CD4-positive, alpha-beta T cell treated with Interleukin-12 subunit alpha and Interleukin-12 subunit beta, for 1 hour (primary cell): ENCODE results near the gene ZNF385B.
"Not testable (repeated sequence)": the region's sequence is repeated elsewhere in the genome, so short reads cannot be mapped to it uniquely, and the experiment has no call there.

ENCODE experiments used
- DNase-seq: peaks from one replicate; pipeline ENCODE4 v3.0.0-alpha.2; 2020

ZNF385B gene

DNA sequence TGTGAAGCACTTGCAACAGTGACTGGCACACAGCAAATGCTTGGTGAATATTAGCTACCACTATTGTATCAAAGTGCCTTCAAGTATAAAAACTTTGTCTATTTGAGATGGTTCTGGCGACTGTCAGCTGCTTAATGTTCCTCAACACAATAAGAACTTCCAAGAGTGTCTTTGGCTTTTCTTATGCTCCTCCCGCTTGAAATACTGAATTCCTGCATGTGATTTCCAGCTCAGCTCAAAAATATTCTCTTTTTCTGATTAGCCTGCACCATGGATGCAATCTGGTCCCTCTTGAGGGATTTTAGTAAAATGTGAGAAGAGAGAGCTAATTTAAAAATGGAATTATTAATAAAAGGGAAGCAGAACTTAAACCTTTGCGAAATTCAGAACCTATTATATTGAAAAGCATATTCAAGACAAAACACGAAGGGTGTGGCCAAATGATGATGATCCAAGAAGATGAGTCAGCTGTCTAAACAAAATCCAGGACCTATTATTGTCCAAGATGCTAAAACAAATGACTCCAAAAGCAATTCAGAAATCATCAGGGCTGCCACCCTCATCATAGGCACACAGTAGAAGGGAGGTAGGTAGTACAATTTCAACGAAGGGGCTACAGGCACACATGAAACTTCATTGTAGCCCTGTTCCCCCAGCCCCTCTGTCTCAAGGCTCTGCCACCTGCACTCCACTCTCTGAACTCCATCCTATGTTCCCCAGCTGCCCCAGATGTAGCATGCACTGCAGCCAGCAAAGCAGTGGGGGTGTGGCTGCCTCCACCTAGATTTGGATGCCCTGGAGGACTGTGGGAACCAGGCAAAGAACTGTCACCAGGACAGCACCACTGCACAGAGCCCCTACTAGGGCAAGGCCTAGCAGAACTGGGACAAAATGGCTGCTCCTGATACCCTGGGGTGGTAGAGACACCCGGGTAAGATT is 190.1 kb downstream of the ZNF385B start:
- DNase-seq: no peak

DNA sequence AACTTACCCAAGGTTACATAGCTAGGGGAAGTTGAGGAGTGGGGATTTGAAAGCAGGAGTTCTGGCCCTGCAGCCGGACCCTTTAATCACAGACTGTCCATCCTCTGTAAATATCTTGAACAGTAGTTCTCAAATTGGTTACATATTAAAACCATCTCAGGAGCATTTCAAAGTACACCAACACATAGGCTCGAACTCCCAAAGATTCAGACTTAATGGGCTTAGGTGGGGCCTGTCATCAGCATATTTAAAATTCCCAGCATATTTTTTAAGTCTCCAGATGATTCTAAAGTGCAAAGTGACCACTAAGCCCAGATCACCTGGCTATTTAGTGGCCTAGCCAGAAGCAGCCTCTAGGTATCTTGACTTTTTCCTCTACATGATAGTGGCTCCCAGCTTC is 192.2 kb downstream of the ZNF385B start:
- DNase-seq: no peak

- no peak for DNase-seq
Observed at GRCh38 chr2:179664972-179665812, 196.2 kb downstream of the ZNF385B start.

GRCh38 chr2:179661986-179662385 is 199.4 kb downstream of the ZNF385B start:
- DNase-seq: no peak

DNA sequence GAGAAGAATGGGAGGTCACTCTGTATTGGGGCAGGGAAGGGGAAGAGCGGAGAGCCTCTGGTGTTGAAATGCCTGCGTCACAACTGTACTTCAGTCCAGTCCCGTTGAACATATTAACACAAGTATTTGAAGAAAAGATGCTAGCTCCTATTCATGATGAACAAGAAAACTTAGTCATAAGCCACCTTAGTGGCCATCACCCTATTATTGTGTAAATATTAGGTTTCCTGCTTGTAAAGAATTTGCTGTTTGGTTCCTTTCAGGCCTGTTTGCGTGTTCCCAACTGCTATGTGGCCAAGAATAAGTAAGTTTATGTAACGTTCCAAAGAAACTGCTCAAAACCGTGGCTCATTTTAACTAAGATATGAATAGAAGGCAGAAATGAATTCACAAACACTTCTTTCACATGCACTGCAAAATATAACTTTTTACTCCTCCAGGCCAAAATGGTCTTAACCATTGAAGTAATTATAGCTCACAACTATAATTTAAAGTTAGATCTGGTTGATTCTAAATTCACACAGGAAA is 204.3 kb downstream of the ZNF385B start:
- no peak for DNase-seq

DNA sequence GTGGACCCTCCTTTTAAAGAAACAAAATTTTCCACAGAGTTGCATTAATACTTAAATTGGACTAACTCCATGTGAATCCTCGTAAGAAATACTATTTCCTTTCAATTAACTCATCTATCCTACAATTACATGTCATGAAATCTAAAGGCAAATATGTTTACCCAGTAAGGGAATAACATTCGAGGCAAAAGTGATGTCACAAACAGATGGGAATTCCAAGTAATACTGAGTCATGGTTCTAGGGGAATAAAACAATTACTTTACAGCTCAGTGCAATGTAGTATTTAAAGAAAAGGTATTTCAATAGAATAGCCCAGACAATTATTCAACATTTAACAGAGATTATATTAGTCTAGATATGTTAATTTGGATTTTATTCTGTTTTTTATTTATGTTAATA is 205.8 kb downstream of the ZNF385B start:
- no peak for DNase-seq

GRCh38 chr2:179654806-179655205 is 206.6 kb downstream of the ZNF385B start:
- no peak for DNase-seq

GRCh38 chr2:179652296-179652695 is 209.1 kb downstream of the ZNF385B start:
- no peak for DNase-seq

DNA sequence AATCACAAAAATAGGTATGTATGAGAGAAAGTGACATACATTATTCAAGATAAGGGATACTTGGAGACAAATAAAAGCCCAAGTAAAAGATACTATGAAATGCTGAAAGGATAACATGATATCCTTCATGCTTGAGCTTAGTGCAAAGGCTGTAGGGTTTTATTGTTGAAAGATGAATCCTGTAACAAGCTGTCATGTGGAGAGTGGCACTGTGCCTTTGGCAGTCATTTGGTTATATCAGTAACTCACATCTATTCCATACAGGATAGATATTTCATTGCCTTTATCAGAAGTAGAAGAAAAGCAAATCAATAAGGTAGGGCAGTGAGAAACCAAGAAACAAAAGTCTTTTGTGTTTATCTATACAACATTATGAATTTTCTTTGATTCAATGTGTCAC is 211.0 kb downstream of the ZNF385B start:
- DNase-seq: no peak

DNA sequence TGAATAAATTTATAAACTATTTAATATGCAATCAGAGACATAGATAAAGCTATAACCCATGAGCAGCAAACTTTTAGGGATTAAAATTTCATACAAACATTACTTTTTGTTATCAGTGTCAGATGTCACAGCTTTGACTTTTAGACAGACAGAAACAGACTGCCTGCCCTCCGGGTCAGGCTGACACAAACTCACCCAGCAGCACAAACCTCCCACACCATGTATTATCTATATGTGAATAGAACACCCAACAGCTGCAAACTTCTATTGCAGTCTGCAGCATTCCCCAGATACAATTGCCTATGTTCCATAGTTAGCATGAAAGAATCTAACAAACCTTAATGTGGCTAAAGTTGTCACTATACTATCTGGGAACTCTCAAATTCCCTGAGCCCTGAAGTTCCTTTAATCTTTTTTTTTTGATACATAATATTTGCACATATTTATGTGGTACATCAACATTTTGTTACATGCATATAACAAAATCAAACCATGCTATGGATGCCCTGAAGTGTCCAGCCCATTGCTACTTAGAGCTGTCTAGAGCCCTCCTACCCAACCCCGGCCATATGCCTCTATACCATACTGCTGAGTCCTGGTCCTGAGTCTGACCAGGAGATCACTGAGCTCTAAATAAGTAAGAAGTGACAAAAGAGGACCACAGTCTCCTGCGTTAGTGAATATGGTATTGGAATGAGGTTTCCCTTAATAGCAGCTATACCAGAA is 214.4 kb downstream of the ZNF385B start:
- DNase-seq: no peak

GRCh38 chr2:179646173-179646769 is 215.1 kb downstream of the ZNF385B start:
- DNase-seq: no peak

DNA sequence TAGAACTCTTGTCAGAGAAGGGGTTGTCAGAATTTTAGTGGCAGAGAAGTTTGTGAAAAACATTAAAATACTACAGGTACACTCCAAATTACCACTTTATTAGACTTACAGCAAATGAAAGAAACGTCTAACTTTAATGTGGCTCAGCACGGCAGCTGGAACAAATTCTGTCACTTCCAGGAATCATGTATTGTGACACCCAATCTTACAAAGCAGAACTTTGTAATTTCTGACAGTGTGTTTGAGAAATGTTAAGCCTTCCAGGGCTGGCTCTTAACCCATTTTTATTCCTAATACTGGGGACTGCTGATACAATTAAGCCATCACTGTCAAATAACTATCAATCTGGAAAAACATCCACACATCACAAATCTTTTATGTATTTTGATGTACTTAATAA is 216.4 kb downstream of the ZNF385B start:
- DNase-seq: no peak

GRCh38 chr2:179642462-179642861 is 218.9 kb downstream of the ZNF385B start:
- no peak for DNase-seq

DNA sequence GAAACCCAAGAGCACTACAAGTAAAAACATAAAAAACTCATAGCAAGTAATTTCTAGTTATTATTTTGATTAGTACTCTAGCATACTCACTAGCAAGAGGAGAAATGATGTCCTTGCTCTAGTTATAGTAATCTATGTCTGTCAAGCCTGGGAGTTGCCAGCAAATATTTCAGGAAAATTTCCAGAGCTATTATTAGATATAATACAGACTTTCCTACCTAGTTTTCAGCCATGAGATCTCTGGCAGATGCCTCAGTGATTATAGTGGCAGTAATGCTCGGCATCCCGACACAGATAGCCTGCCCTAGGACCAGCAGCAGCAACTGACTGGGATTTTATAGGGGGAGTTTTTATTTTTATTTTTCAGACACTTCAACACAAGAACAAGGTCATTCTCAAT is 224.4 kb downstream of the ZNF385B start:
- no peak for DNase-seq

- no peak for DNase-seq
Observed at GRCh38 chr2:179636100-179636980, 225.1 kb downstream of the ZNF385B start.

GRCh38 chr2:179631769-179632385 is 229.5 kb downstream of the ZNF385B start:
- DNase-seq: not testable (repeated sequence)

GRCh38 chr2:179629776-179630175 is 231.6 kb downstream of the ZNF385B start:
- not testable (repeated sequence) for DNase-seq

DNA sequence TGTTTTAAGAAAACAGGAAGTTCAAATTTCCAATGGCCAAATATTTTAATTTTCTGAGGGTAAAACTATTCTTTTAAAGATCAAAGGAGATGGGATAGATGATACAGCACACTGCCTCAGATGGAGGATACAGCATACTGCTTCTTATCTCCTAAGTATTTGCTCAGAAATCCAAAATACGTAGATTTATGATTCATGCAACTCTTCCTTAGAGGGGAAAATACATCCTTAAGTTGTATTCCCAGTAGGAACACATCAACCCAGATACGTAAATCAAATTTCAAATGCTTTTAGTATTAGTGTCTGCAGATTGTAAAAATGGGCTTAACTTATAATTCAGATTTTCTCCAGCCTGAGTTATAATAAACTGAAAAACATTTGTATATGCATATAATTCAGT is 235.2 kb downstream of the ZNF385B start:
- no peak for DNase-seq

DNA sequence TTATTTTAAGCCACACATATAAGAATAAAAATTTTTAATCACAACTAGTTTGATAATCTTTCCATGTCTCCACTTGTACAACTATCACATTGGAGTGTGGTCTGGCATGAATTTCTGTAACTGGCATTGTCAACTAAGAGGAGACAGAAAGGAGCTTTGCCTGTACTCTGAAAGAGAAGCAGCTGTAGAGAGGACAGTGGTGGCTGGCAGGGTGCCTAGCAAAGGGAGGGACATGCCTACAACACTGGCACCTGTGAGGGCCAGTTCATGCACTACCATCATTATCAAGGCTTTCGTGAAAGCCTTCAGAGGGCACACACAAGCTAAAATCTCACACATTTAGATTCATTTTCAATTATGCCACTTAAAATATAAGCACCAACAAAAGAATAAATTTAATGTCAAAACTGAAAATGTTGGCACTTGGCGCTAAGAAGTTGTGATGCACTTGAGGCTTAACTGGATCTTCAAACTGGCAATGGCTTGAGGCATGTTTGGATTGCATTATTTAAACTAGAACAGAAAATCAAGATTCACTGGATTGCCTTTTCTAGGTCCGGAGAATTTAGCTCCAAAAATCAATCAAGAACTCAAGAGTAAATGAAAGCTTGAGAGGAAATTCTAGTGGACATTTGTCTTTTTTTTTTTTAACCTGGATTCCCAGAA is 238.6 kb downstream of the ZNF385B start:
- no peak for DNase-seq

DNA sequence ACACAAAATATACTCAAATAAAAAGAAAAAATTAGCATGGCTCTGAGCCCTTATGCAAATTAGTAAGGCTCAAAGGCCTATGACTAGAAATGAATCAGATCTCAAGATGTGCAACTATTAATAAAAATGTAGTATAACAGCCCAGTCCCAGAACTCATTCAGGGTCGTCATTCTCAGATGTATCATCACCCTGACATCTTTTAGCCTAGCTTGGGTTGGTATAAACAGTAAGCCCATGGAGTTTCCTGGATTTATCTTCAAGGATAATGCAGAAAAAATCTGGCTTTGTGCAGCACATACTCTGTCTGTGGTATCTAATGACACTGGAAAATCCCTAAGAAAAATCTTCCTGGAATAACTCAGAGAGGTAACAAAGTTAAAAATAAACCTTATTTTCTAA is 239.3 kb downstream of the ZNF385B start:
- DNase-seq: no peak
